Epithelial cell of prostate (primary cell): ENCODE measurements around the gene NPHS1.
"Not testable (repeated sequence)": the region's sequence is repeated elsewhere in the genome, so short reads cannot be mapped to it uniquely, and the experiment has no call there.

Experiments
- DNase-seq: peaks from one replicate; pipeline ENCODE4 v3.0.0-alpha.2; 2011; ENCODE audit warnings: low read depth, low spot score
- H3K27ac ChIP-seq: fragments of 450-650 bp; 2 replicates; pipeline ENCODE4 v1.5.1; 2017; ENCODE audit warnings: mild to moderate bottlenecking

Gene NPHS1

DNA sequence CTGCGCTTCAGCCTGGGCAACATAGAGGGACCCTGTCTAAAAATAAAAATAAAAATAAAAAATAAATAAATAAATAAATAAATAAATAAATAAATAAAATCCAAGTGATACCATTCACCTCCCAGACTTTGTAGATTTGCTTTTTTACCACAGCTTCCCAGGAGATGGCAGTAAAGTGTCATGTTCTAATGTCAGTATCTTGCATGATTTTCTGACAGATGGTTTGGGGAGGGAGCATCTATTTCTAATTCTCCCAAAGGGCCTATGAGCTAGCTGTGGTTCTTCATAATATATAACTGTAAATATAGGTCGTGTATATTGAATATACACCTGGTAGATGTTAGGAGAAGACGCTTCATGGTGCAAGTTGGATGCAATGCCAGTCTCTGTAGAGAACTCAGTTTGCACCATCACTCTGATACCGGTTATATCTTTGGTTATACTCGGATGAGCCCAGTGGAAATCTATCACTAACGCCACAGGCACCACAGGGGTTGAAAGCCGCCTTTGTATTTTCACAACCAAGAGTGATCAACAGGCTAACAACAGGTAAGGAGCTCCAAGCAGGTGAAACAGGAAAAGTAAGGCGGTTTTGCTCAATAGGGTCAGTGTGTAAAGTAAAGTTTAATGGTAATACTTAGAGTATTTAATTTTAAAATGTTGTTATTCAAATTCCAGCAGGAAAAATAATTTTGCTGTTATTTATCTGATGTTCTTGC lies 30.0 kb upstream of the NPHS1 start:
- peak; percentile 27 for DNase-seq

DNA sequence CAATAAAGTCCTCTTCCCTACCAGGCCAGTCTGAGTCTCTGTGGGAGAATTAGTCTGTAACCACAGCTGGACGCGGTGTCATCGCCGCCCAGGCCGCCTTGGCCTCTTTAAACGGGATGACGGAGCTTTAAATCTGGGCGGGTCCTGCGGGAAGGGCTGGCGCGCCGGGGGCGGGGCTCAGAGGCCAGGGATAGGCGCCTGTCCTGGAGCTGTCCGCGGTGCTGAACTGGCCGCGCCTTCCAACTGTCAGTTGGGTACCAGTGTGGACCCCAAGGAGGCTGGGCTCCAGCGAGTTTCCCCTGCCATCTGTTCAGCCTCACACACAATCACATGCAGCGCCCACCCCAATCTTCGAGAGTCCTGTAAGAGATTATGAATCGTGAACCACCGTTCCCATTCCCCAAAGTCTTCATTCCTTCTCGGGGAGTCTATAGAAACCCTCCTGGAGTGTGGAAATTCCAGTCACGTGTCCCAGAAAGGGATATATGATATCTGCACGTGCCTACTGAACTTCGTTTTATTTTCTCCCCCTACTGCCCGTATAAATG lies 27.5 kb upstream of the NPHS1 start:
- no peak overlapping the region for H3K27ac ChIP-seq
- peak; percentile 59 for DNase-seq

More for the DNA sequence above, 30.0 kb upstream of the NPHS1 start:
- H3K27ac ChIP-seq = no peak overlapping the region

DNA sequence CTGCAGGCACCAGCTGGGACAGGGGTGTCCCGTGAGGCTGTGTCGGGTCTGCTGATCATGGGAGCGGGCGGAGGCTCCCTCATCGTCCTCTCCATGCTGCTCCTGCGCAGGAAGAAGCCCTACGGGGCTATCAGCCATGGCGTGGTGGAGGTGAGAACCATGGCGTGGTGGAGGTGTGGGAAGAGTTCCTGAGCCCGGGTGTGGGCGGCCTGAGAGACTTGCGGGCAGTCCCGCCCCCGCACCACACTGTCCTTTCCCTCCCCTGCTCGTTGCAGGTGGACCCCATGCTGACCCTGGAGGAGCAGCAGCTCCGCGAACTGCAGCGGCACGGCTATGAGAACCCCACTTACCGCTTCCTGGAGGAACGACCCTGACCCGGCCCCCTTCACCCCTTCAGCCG lies 26.8 kb upstream of the NPHS1 start:
- no peak for DNase-seq
- no peak overlapping the region for H3K27ac ChIP-seq

DNA sequence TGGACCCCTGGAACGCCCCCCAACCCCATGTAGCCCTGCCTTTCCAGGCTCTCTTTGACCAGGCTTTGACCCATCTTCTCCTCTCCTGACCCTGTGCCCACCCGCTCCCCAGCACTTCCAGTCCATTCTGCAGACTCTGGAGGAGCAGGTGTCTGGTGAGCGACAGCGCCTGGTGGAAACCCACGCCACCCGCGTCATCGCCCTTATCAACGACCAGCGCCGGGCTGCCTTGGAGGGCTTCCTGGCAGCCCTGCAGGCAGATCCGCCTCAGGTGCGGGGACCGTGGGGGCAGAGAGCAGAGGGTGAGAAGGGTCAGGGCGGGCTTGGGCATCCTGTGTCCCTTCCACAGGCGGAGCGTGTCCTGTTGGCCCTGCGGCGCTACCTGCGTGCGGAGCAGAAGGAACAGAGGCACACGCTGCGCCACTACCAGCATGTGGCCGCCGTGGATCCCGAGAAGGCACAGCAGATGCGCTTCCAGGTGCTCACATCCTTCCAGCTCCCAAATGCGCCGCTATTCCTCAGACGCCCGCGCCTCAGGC lies 22.2 kb upstream of the NPHS1 start:
- no peak overlapping the region for H3K27ac ChIP-seq
- DNase-seq = no peak

DNA sequence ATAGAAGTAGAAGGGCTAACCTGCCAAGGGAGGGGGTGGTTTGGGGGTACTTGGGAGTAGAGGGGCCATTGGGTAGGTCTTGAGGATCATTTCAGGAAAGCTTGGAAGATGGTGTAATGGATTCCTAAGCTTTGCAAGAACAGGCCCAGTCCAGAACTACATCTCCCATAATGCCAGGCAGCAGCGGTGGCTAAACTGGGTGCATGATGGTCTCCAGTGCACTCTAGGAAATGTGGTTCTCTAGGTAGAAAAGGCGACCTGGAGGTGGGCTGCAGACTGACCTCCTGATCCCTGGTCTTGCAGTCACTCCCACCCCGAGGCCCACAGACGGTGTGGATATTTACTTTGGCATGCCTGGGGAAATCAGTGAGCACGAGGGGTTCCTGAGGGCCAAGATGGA lies 19.9 kb upstream of the NPHS1 start:
- no peak for DNase-seq
- H3K27ac ChIP-seq = no peak overlapping the region

DNA sequence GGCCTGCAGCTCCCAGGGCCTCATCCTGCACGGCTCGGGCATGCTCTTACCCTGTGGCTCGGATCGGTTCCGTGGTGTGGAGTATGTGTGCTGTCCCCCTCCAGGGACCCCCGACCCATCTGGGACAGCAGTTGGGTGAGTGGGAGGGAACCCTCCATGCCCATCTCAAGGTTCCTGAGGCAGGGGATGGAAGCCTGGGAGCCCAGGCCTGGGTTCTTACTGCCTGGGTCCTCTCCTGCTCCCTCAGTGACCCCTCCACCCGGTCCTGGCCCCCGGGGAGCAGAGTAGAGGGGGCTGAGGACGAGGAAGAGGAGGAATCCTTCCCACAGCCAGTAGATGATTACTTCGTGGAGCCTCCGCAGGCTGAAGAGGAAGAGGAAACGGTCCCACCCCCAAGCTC lies 19.3 kb upstream of the NPHS1 start:
- DNase-seq = no peak
- H3K27ac ChIP-seq = no peak overlapping the region

DNA sequence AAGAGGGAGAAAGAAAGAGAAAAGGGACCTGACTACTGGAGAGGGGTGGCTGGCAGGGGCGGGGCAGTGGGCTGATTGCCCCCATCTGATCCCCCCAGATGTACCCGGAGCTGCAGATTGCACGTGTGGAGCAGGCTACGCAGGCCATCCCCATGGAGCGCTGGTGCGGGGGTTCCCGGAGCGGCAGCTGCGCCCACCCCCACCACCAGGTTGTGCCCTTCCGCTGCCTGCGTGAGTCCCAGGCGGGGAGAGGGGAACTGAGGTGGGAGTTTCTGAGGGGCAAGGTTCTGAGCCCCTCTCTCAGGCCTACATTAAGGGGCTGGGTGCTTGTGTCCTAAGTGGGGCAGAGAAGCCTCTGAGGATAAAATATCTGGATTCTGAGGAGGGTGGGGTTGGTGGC lies 18.5 kb upstream of the NPHS1 start:
- no peak overlapping the region for H3K27ac ChIP-seq
- no peak for DNase-seq

DNA sequence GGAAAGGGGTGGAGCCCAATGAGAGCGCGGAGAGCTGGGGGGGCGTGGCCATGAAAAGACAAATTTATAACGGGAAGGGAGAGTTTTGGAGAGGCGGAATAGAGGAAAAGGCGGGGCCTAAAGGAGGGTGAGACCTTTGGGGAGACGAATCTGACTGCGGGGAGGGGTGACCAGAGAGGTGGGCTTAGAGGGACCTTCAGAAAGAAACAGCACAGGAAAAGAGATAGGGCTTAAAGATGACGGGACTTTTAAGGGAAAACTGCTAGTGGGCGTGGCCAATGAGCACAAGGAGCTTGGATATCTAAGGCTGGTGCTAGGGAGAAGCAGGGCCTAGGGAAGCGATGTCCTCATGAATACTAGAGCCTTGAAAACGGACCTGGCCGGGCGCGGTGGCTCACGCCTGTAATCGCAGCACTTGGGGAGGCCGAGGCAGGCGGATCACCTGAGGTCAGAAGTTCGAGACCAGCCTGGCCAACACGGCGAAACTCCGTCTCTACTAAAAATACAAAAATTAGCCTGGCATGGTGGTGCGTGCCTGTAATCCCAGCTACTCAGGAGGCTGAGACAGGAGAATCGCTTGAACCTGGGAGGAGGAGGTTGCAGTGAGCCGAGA lies 17.9 kb upstream of the NPHS1 start:
- H3K27ac ChIP-seq, DNase-seq: not testable (repeated sequence)

DNA sequence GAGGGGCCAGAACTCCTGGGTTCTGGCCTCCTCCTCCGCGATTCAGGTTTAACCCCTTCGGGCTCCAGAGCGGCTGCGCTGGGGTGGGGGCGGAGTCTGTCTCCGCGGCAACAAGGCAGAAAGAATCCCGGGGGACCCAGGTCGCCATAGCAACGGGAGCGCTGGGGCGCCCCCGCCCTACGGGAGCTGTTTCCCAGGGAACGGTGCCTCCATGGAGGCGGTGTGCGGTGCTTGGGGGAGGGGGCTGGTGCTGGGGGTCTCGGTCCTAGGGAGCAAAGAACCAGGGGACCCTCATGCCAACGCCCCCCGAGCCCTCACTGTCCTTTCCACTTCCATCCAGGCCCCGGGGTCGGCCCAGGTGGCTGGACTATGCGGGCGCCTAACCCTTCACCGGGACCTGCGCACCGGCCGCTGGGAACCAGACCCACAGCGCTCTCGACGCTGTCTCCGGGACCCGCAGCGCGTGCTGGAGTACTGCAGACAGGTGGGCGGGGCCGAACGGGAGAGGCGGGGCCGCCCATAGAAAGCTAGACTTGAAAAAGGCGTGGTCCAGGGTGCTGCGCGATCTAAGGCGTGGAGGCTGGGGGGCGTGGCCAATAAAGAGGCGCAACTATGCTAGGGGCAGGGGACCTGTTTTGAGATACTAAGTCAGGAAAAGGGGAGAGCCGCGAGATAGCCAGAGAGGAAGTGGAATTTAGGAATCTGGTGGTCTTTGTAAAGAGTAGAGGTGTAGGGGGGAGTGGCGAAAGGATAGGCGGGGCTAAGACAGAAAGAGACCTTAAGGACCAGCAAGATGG lies 17.2 kb upstream of the NPHS1 start:
- H3K27ac ChIP-seq = no peak overlapping the region
- peak; percentile 20 for DNase-seq

DNA sequence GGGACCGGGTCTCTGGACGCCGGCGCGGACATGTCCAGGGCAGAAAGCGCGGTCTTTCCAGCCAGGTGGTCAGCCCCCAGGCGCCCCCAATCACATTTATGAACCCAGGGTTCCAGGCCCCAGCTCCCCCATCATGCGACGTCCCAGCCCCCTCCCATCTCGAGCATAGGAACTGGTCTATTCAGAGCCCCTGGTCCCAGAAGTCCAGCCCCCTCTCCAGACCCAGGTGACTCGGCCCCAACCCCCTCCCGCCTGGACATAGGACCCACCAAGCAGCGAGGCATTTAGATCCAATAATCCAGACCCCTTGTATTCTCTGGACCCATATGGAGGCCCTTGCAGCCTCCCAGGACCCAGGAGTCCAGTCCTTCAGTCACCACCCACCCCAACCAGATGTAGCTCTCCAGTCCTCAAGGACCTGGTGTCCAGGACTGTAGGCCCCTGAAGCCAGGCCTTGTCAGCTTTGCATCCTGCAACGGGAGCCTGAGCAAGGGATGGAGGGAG lies 16.6 kb upstream of the NPHS1 start:
- no peak overlapping the region for H3K27ac ChIP-seq
- no peak for DNase-seq

GRCh38 chr19:35868172-35868822 lies 16.0 kb upstream of the NPHS1 start, which contains the start of gene APLP1:
APLP1 (plus strand) TSS chr19:35868574; CDS start chr19:35868637, 63 bp downstream.
- no peak for DNase-seq
- no peak within 1 kb of the TSS for H3K27ac ChIP-seq

GRCh38 chr19:35863018-35863417 lies 10.7 kb upstream of the NPHS1 start:
- H3K27ac ChIP-seq = no peak overlapping the region
- DNase-seq = no peak

DNA sequence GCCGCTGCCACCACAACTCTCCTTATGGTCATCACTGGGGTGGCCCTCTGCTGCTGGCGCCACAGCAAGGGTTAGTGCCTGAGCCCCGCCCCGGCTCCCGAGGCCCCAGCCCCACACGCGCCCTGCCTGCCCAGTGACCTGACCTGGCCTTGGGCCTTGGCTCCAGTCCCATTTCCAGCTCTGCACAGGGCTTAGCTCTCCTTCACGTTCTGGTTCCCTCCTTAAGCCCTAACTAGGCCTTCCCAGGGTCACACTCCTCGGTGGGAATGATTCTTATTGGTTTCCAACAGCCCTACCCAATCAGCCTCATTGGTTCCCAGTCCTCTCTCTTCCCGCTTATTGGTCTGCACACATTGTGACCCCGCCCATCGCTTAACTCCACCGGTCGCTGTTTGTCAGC lies 10.2 kb upstream of the NPHS1 start:
- DNase-seq = no peak
- H3K27ac ChIP-seq = no peak overlapping the region

GRCh38 chr19:35861640-35862160 lies 9.4 kb upstream of the NPHS1 start:
- H3K27ac ChIP-seq = no peak overlapping the region
- DNase-seq = no peak

DNA sequence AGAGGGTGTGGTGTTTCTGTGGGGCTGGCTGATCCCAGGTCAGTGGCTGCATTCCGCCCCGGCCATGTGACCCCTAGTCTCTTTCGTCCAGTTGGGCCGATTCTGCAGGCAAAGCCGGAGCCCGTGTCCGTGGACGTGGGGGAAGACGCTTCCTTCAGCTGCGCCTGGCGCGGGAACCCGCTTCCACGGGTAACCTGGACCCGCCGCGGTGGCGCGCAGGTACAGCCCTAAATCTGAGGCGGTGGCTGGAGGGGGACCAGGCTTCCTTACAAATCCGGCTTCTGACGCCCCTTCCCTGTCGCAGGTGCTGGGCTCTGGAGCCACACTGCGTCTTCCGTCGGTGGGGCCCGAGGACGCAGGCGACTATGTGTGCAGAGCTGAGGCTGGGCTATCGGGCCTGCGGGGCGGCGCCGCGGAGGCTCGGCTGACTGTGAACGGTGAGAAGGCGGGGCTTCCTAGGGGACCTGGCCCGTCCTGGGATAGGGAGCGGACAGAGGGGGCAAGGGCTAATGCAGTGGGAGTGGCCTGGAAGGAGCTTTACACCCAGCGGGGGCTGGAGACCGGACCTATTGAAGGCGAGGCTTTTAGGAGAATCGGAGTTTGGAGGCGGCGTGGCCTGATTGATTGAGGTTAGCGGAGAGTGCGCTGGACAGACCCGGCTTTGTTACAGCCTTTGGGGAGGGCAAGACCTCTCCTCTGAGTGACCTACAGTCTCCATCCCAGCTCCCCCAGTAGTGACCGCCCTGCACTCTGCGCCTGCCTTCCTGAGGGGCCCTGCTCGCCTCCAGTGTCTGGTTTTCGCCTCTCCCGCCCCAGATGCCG lies 8.7 kb upstream of the NPHS1 start:
- no peak for DNase-seq
- no peak overlapping the region for H3K27ac ChIP-seq

DNA sequence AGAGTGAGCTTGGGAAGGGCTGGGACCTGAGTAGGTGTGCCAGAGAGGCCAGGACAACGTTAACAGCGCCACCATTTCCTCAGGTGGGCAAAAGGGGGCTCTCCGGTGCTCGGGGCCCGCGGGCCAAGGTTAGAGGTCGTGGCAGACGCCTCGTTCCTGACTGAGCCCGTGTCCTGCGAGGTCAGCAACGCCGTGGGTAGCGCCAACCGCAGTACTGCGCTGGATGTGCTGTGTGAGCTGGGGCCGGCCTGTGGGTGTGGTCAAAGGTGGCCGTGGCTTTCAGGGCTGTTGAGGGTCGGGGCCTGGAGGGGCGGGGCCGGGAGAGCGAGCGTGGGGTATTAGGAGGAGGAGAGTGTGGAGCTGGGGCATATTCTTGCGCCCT lies 8.1 kb upstream of the NPHS1 start:
- DNase-seq = no peak
- no peak overlapping the region for H3K27ac ChIP-seq

GRCh38 chr19:35859414-35859813 lies 7.1 kb upstream of the NPHS1 start:
- no peak overlapping the region for H3K27ac ChIP-seq
- no peak for DNase-seq

DNA sequence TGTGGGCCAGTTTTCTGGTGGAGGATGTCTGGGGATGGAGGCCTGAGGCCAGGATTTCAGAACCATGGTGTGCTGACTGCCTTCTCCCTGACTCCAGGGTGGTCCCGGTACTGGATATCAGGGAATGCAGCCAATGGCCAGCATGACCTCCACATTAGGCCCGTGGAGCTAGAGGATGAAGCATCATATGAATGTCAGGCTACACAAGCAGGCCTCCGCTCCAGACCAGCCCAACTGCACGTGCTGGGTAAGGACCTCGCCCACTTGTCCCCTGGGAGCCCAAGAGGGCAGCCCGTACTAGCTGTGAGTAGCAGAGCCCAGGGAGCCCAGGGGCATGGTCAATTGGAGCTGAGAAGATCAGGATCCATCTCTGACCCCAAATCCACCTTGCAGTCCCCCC lies 6.0 kb upstream of the NPHS1 start:
- DNase-seq = no peak

DNA sequence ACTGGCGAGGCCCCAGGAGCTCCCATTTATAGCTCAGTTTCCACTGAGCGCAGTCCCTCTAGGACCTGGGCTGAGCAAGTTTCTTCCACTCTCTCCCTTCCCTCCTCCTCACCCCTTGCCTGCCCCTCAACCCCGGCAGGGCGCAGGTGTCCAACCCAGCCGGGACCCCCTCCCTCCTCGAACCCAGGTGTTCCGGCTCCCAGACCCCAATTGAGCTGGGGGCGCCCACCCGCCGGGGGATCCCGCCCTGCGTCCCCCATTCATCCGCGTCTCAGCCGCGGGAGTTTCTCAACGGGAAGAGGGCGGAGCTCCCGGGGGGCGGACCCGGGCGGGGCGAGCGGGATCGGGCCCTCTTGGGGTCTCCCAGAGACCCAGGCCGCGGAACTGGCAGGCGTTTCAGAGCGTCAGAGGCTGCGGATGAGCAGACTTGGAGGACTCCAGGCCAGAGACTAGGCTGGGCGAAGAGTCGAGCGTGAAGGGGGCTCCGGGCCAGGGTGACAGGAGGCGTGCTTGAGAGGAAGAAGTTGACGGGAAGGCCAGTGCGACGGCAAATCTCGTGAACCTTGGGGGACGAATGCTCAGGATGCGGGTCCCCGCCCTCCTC lies 4.3 kb upstream of the NPHS1 start, which contains the start of gene KIRREL2:
KIRREL2 (plus strand) TSS at position 366 of the 604 bp plus-strand sequence; CDS start at position 575, 209 bp downstream.
- no peak for DNase-seq
- H3K27ac ChIP-seq = no peak within 1 kb of the TSS

More for the DNA sequence above, 6.0 kb upstream of the NPHS1 start:
- H3K27ac ChIP-seq = no peak overlapping the region
